CD8-positive, alpha-beta memory T cell (primary cell): ENCODE data around the gene HNRNPM. TPM values are rescaled to one million over a fixed set of nuclear protein-coding genes. Genes with fewer than 3 reads are reported as not detected.
A peak's percentile ranks its signal among the peaks of the same experiment; 100 is the strongest.

Experiments used
- CTCF ChIA-PET: fragments of 350-600 bp; sonication (Branson Sonifier 250); formaldehyde crosslinking; loops from one replicate; lab custom pipeline; 2021; ENCODE audit warnings: antibody characterized with exemption; lab: Charles Lee
- POLR2A ChIA-PET: fragments of 350-600 bp; sonication (Branson Sonifier 250); formaldehyde crosslinking; loops from one replicate; lab custom pipeline; 2021; ENCODE audit warnings: antibody characterized with exemption; lab: Charles Lee
- DNase-seq, 5 donors: peaks; one replicate each; pipeline versions ENCODE4 v3.0.0 to v3.0.0-alpha.2; 2020 to 2022; ENCODE audit warnings: mixed read lengths in 1 of 5
- H3K27ac ChIP-seq: one replicate; pipeline ENCODE4 v1.7.0; 2013; ENCODE audit warnings: low read depth, mild to moderate bottlenecking, low read length, moderate library complexity
- H3K27me3 ChIP-seq: 2 replicates; pipeline ENCODE4 v1.7.0; 2013; ENCODE audit warnings: low read length, mild to moderate bottlenecking; ENCODE audit not compliant: insufficient read depth, poor library complexity, severe bottlenecking
- H3K36me3 ChIP-seq: 2 replicates; pipeline ENCODE4 v1.7.0; 2013; ENCODE audit warnings: mild to moderate bottlenecking, low read length, moderate library complexity; ENCODE audit not compliant: insufficient read depth
- H3K4me1 ChIP-seq: 2 replicates; pipeline ENCODE4 v1.7.0; 2013; ENCODE audit warnings: mild to moderate bottlenecking, low read length, moderate library complexity; ENCODE audit not compliant: insufficient read depth
- H3K4me3 ChIP-seq: 2 replicates; pipeline ENCODE4 v1.7.0; 2013; ENCODE audit warnings: mild to moderate bottlenecking, low read length
- H3K9me3 ChIP-seq: 2 replicates; pipeline ENCODE4 v1.7.0; 2013; ENCODE audit warnings: mild to moderate bottlenecking, low read length
- H3K27ac Mint-ChIP-seq, 8 donors: one replicate each; pipeline ENCODE4 v1.8.0; 2020 to 2021; ENCODE audit warnings: mixed read lengths in 8 of 8, mild to moderate bottlenecking in 6 of 8, inconsistent platforms in 3 of 8, moderate library complexity in 3 of 8
- H3K27me3 Mint-ChIP-seq, 2 donors: one replicate each; pipeline ENCODE4 v1.8.0; 2020 to 2021; ENCODE audit warnings: mixed read lengths in 2 of 2, mild to moderate bottlenecking in 1 of 2, moderate library complexity in 1 of 2
- H3K36me3 Mint-ChIP-seq, 3 donors: one replicate each; pipeline ENCODE4 v1.8.0; 2020 to 2021; ENCODE audit warnings: mixed read lengths in 3 of 3, inconsistent platforms in 1 of 3, mild to moderate bottlenecking in 1 of 3
- H3K4me1 Mint-ChIP-seq, 3 donors: one replicate each; pipeline ENCODE4 v1.8.0; 2020 to 2021; ENCODE audit warnings: mixed read lengths in 3 of 3, inconsistent platforms in 1 of 3, mild to moderate bottlenecking in 1 of 3
- H3K4me3 Mint-ChIP-seq, 7 donors: one replicate each; pipeline ENCODE4 v1.8.0; 2020 to 2021; ENCODE audit warnings: mixed read lengths in 7 of 7, mild to moderate bottlenecking in 6 of 7, moderate library complexity in 4 of 7, inconsistent platforms in 2 of 7
- H3K9me3 Mint-ChIP-seq, 5 donors: one replicate each; pipeline ENCODE4 v1.8.0; 2020 to 2022; ENCODE audit warnings: mixed read lengths in 5 of 5, mild to moderate bottlenecking in 3 of 5, moderate library complexity in 2 of 5, inconsistent platforms in 1 of 5
- polyA plus RNA-seq: library from polyadenylated mRNA; unstranded; fragments of 300-500 nt; fragmentation: Illumina TruSeq; gene quantifications from one replicate; pipeline ENCODE4 v1.2.3, GENCODE V29; 2021
- total RNA-seq, 2 experiments: library from RNA; stranded (reverse); gene quantifications; one replicate each; pipeline ENCODE4 v1.2.3, GENCODE V29; 2021

HNRNPM gene
- total and polyA plus RNA-seq, 3 experiments from 2014 or later = 311 to 338 (median 336) TPM

DNA sequence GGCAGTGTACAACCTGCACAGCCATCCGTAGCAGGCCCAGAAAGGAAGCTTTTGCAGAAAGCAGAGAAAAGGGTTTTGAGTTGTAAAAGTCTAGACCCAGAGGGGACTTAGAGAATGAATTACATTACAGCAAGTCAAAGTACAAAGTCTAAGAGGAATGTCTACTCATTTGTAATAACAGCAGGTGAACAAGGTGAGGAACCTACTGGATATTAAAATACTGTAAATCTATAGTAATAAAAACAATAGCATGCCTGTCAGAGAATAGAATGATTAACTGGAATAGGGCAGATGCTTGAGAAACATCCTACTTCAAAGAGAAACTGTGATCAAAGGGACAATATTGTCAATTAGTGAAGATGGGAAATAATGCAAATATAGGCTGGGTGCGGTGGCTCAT lies 87.5 kb downstream of the HNRNPM start:
- Histone ChIP-seq H3K36me3 (peaks cover 30% of the 10 kb centered on the region), H3K27me3 (no peaks in the 10 kb centered on the region), H3K4me3 (no peak overlapping the region), H3K4me1 (no peaks in the 10 kb centered on the region), H3K9me3 (no peaks in the 10 kb centered on the region), H3K27ac (no peak overlapping the region)
- DNase-seq = no peak
- ChIA-PET CTCF (interaction anchor here (0.6 to 1.4 kb wide), 3 partner anchors 10 to 47 kb away, joined by 3 read pairs; no protein-coding TSS in a partner anchor), POLR2A (no interaction called here)
- H3K4me3 Mint-ChIP-seq = no peak overlapping the region
- H3K36me3 Mint-ChIP-seq = peaks cover 20 to 72% (median 27%) of the 10 kb centered on the region in 3 donors
- H3K27ac Mint-ChIP-seq = peak overlapping the region in 2 of 8 donors; percentile 29 to 41
- H3K4me1 Mint-ChIP-seq = peaks cover 7 to 13% (median 11%) of the 10 kb centered on the region in 3 donors
- H3K27me3 Mint-ChIP-seq = peaks cover 0 to 1% of the 10 kb centered on the region in 2 donors
- no peaks in the 10 kb centered on the region for H3K9me3 Mint-ChIP-seq

DNA sequence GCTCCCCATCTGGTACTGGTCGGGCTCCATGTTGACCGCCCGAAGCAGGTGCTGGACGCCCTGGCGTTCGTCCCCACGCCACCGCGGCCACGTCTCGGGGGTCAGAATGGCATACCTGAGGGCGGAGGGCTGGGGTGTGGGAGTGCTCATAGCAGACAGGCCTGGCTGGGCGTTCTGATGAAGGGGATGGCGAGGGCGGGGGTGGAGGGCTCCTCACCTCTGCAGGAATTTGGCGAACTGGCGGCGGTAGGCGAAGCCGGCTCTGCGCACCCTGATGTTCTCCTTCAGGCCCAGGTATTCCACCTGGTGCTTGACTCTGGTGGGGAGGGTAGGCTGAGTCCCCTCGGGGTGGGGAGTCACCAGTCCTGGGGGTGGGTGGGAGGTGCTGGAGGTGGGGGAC lies 91.5 kb downstream of the HNRNPM start:
- no peak for DNase-seq
- no peaks in the 10 kb centered on the region for H3K27me3 ChIP-seq
- no peaks in the 10 kb centered on the region for H3K4me1 Mint-ChIP-seq
- POLR2A ChIA-PET = no interaction called here
- H3K27me3 Mint-ChIP-seq = peaks cover 0 to 1% of the 10 kb centered on the region in 2 donors
- peak overlapping the region in 1 of 8 donors; percentile 64 for H3K27ac Mint-ChIP-seq
- no peak overlapping the region for H3K4me3 Mint-ChIP-seq
- peaks cover 4 to 71% (median 11%) of the 10 kb centered on the region in 3 donors for H3K36me3 Mint-ChIP-seq
- CTCF ChIA-PET = no interaction called here
- no peak overlapping the region for H3K4me3 ChIP-seq
- no peaks in the 10 kb centered on the region for H3K9me3 Mint-ChIP-seq
- H3K4me1 ChIP-seq = no peaks in the 10 kb centered on the region
- no peak overlapping the region for H3K27ac ChIP-seq
- peaks cover 7% of the 10 kb centered on the region for H3K36me3 ChIP-seq
- no peaks in the 10 kb centered on the region for H3K9me3 ChIP-seq

DNA sequence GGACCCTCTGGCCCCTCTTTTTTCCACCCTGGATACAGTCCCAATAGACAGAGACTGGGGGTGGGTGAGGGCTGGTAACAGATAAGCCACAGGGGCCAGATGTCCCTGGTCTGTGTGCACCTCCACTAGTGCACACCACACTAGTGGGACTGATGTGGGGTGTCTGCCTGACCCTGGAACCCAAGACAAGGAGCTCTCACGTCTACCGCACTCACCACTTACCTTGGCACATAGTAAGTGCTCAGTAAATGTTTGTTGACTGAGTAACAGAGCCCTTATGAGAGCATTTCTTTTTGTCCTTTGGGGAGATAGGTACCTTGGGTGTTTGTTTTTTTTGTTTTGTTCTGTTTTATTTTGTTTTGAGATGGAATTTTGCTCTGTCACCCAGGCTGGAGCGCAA lies 92.3 kb downstream of the HNRNPM start:
- no peaks in the 10 kb centered on the region for H3K9me3 ChIP-seq
- peak overlapping the region in 4 of 8 donors; percentile 34 to 61 (median 46) for H3K27ac Mint-ChIP-seq
- no peak for DNase-seq
- no peaks in the 10 kb centered on the region for H3K27me3 ChIP-seq
- no peaks in the 10 kb centered on the region for H3K9me3 Mint-ChIP-seq
- H3K27ac ChIP-seq = no peak overlapping the region
- peaks cover 0 to 1% of the 10 kb centered on the region in 2 donors for H3K27me3 Mint-ChIP-seq
- H3K4me1 ChIP-seq = no peaks in the 10 kb centered on the region
- no peaks in the 10 kb centered on the region for H3K4me1 Mint-ChIP-seq
- POLR2A ChIA-PET = no interaction called here
- peaks cover 4 to 71% (median 10%) of the 10 kb centered on the region in 3 donors for H3K36me3 Mint-ChIP-seq
- no peak overlapping the region for H3K4me3 Mint-ChIP-seq
- peaks cover 7% of the 10 kb centered on the region for H3K36me3 ChIP-seq
- no peak overlapping the region for H3K4me3 ChIP-seq
- CTCF ChIA-PET = interaction anchor here (1.0 to 14.5 kb wide), 2 partner anchors 42 to 50 kb away, joined by 4 to 112 read pairs; partner anchors contain the start of gene MYO1F

Other genes with a start within 250 kb of the HNRNPM start
- 10 to 100 TPM; 21.5 to 21.9 TPM for gene CERS4, start 235.6 kb upstream of the HNRNPM start, total RNA-seq
- gene CERS4, start 235.6 kb upstream of the HNRNPM start, polyA plus RNA-seq = 13.3 TPM
- gene CD320, start 136.6 kb upstream of the HNRNPM start, total RNA-seq = 10 to 100 TPM; 93.7 to 97.6 TPM
- 58.6 TPM for gene CD320, start 136.6 kb upstream of the HNRNPM start, polyA plus RNA-seq
- 10 to 100 TPM; 86.0 to 93.3 TPM for gene NDUFA7, start 123.6 kb upstream of the HNRNPM start, total RNA-seq
- gene NDUFA7, start 123.6 kb upstream of the HNRNPM start, polyA plus RNA-seq = 121 TPM
- 1,000 to 10,000 TPM; 2,153 to 2,200 TPM for gene RPS28, start 123.5 kb upstream of the HNRNPM start, total RNA-seq
- gene RPS28, start 123.5 kb upstream of the HNRNPM start, polyA plus RNA-seq = 2,694 TPM
- 1 to 10 TPM in 1 of 2 experiments, under 1 TPM in 1; 0.97 to 1.1 TPM for gene KANK3, start 101.7 kb upstream of the HNRNPM start, total RNA-seq
- gene KANK3, start 101.7 kb upstream of the HNRNPM start, polyA plus RNA-seq = 3.6 TPM
- not detected for gene ANGPTL4, start 80.8 kb upstream of the HNRNPM start, total RNA-seq
- gene ANGPTL4, start 80.8 kb upstream of the HNRNPM start, polyA plus RNA-seq = 0.28 TPM
- 10 to 100 TPM; 61.7 to 69.7 TPM for gene RAB11B, start 54.6 kb upstream of the HNRNPM start, total RNA-seq
- 87.4 TPM for gene RAB11B, start 54.6 kb upstream of the HNRNPM start, polyA plus RNA-seq
- 10 to 100 TPM; 13.1 to 14.1 TPM for gene MARCHF2, start 31.7 kb upstream of the HNRNPM start, total RNA-seq
- 51.0 TPM for gene MARCHF2, start 31.7 kb upstream of the HNRNPM start, polyA plus RNA-seq
- gene PRAM1, start 57.7 kb downstream of the HNRNPM start, total RNA-seq = under 1 TPM; 0.55 to 0.64 TPM
- 0.39 TPM for gene PRAM1, start 57.7 kb downstream of the HNRNPM start, polyA plus RNA-seq
- 10 to 100 TPM; 25.7 to 26.0 TPM for gene ZNF414, start 69.2 kb downstream of the HNRNPM start, total RNA-seq
- 18.0 TPM for gene ZNF414, start 69.2 kb downstream of the HNRNPM start, polyA plus RNA-seq
- gene MYO1F, start 132.5 kb downstream of the HNRNPM start, total RNA-seq = 10 to 100 TPM; 68.0 to 81.3 TPM
- 161 TPM for gene MYO1F, start 132.5 kb downstream of the HNRNPM start, polyA plus RNA-seq
- gene ADAMTS10, start 165.7 kb downstream of the HNRNPM start, total RNA-seq = 10 to 100 TPM; 13.2 to 16.2 TPM
- gene ADAMTS10, start 165.7 kb downstream of the HNRNPM start, polyA plus RNA-seq = 1.3 TPM
- not detected for gene NFILZ, start 185.7 kb downstream of the HNRNPM start, total RNA-seq
- gene NFILZ, start 185.7 kb downstream of the HNRNPM start, polyA plus RNA-seq = not detected